ENCODE results near the gene SLC18A2. TPM values are rescaled to one million over a fixed set of nuclear protein-coding genes. Genes with fewer than 3 reads are reported as not detected.

Gene SLC18A2
- total RNA-seq, 1 experiment from 2014 or later = not detected

- Mint-ChIP-seq H3K27me3 (ENCODE audit: unreplicated experiment) (peaks cover 47% of the 10 kb centered on the region), H3K4me3 (ENCODE audit: low read depth, unreplicated experiment) (no peak overlapping the region), H3K36me3 (ENCODE audit: insufficient read depth, unreplicated experiment) (no peaks in the 10 kb centered on the region), H3K27ac (ENCODE audit: unreplicated experiment) (no peak overlapping the region), H3K4me1 (ENCODE audit: low read depth, unreplicated experiment) (peaks cover 5% of the 10 kb centered on the region), H3K9me3 (ENCODE audit: low read depth, unreplicated experiment) (no peaks in the 10 kb centered on the region)
- intact Hi-C loops (cut with micrococcal nuclease; ENCODE audit: unreplicated experiment) = loop anchor here (5.0 kb wide), 2 partner anchors 106 to 261 kb away; no protein-coding TSS in a partner anchor
- BruUV-seq (replicated peaks) = no TSS peak
- no peak for DNase-seq
- TF ChIP-seq CTCF (IDR thresholded peaks at IDR 0.05; ENCODE audit: unreplicated experiment) = no peak
- CTCF ChIA-PET = interaction anchor here (0.9 to 3.5 kb wide), 6 partner anchors 13 to 281 kb away, joined by 3 to 21 read pairs (median 8); no protein-coding TSS in a partner anchor
Measured at GRCh38 chr10:117216028-117216427, 24.9 kb upstream of the SLC18A2 start.

GRCh38 chr10:117216611-117217195, 24.2 kb upstream of the SLC18A2 start:
- peak overlapping the region; percentile 73 for H3K4me3 Mint-ChIP-seq (ENCODE audit: low read depth, unreplicated experiment)
- intact Hi-C loops (cut with micrococcal nuclease; ENCODE audit: unreplicated experiment) = loop anchor here (5.0 kb wide), 2 partner anchors 106 to 261 kb away; no protein-coding TSS in a partner anchor
- no peaks in the 10 kb centered on the region for H3K36me3 Mint-ChIP-seq (ENCODE audit: insufficient read depth, unreplicated experiment)
- H3K9me3 Mint-ChIP-seq (ENCODE audit: low read depth, unreplicated experiment) = no peaks in the 10 kb centered on the region
- peak; percentile 75 for DNase-seq
- BruUV-seq (replicated peaks) = no TSS peak
- peaks cover 41% of the 10 kb centered on the region for H3K27me3 Mint-ChIP-seq (ENCODE audit: unreplicated experiment)
- H3K4me1 Mint-ChIP-seq (ENCODE audit: low read depth, unreplicated experiment) = peaks cover 9% of the 10 kb centered on the region
- TF ChIP-seq CTCF (IDR thresholded peaks at IDR 0.05; ENCODE audit: unreplicated experiment) = peak; percentile 99
- CTCF ChIA-PET = interaction anchor here (0.9 to 3.5 kb wide), 7 partner anchors 14 to 280 kb away, joined by 3 to 21 read pairs (median 8); no protein-coding TSS in a partner anchor
- no peak overlapping the region for H3K27ac Mint-ChIP-seq (ENCODE audit: unreplicated experiment)

- CTCF ChIA-PET = interaction anchor here (0.9 to 3.5 kb wide), 7 partner anchors 14 to 280 kb away, joined by 3 to 21 read pairs (median 8); no protein-coding TSS in a partner anchor
- Mint-ChIP-seq H3K27ac (ENCODE audit: unreplicated experiment) (no peak overlapping the region), H3K36me3 (ENCODE audit: insufficient read depth, unreplicated experiment) (no peaks in the 10 kb centered on the region), H3K4me3 (ENCODE audit: low read depth, unreplicated experiment) (peak overlapping the region; percentile 73), H3K9me3 (ENCODE audit: low read depth, unreplicated experiment) (no peaks in the 10 kb centered on the region), H3K27me3 (ENCODE audit: unreplicated experiment) (peaks cover 35% of the 10 kb centered on the region), H3K4me1 (ENCODE audit: low read depth, unreplicated experiment) (peaks cover 9% of the 10 kb centered on the region)
- intact Hi-C loops (cut with micrococcal nuclease; ENCODE audit: unreplicated experiment) = loop anchor here (5.0 kb wide), 2 partner anchors 105 to 260 kb away; no protein-coding TSS in a partner anchor
- no TSS peak for BruUV-seq (replicated peaks)
- DNase-seq = peak; percentile 22
- no peak for TF ChIP-seq CTCF (IDR thresholded peaks at IDR 0.05; ENCODE audit: unreplicated experiment)
Measured at GRCh38 chr10:117217196-117217761, 23.6 kb upstream of the SLC18A2 start.

GRCh38 chr10:117218654-117219053, 22.3 kb upstream of the SLC18A2 start:
- peaks cover 23% of the 10 kb centered on the region for H3K27me3 Mint-ChIP-seq (ENCODE audit: unreplicated experiment)
- intact Hi-C loops (cut with micrococcal nuclease; ENCODE audit: unreplicated experiment) = loop anchor here (5.0 kb wide), 2 partner anchors 104 to 259 kb away; no protein-coding TSS in a partner anchor
- BruUV-seq (replicated peaks) = no TSS peak
- H3K4me1 Mint-ChIP-seq (ENCODE audit: low read depth, unreplicated experiment) = peaks cover 9% of the 10 kb centered on the region
- H3K27ac Mint-ChIP-seq (ENCODE audit: unreplicated experiment) = no peak overlapping the region
- TF ChIP-seq CTCF (IDR thresholded peaks at IDR 0.05; ENCODE audit: unreplicated experiment) = no peak
- no peaks in the 10 kb centered on the region for H3K36me3 Mint-ChIP-seq (ENCODE audit: insufficient read depth, unreplicated experiment)
- H3K9me3 Mint-ChIP-seq (ENCODE audit: low read depth, unreplicated experiment) = no peaks in the 10 kb centered on the region
- H3K4me3 Mint-ChIP-seq (ENCODE audit: low read depth, unreplicated experiment) = no peak overlapping the region
- DNase-seq = no peak
- CTCF ChIA-PET = interaction anchor here (3.5 kb wide), 1 partner anchor 101 kb away, joined by 21 read pairs; no protein-coding TSS in a partner anchor

Data from Calu3 (cell line).